NCI-H2081 treated with DMSO at 0.1 percent for 48 hours (cell line): ENCODE data around the gene LHX3.

Experiments used
- DNase-seq: peaks from one replicate; lab custom pipeline; 2025; lab: John Stamatoyannopoulos, UW

Gene LHX3

DNA sequence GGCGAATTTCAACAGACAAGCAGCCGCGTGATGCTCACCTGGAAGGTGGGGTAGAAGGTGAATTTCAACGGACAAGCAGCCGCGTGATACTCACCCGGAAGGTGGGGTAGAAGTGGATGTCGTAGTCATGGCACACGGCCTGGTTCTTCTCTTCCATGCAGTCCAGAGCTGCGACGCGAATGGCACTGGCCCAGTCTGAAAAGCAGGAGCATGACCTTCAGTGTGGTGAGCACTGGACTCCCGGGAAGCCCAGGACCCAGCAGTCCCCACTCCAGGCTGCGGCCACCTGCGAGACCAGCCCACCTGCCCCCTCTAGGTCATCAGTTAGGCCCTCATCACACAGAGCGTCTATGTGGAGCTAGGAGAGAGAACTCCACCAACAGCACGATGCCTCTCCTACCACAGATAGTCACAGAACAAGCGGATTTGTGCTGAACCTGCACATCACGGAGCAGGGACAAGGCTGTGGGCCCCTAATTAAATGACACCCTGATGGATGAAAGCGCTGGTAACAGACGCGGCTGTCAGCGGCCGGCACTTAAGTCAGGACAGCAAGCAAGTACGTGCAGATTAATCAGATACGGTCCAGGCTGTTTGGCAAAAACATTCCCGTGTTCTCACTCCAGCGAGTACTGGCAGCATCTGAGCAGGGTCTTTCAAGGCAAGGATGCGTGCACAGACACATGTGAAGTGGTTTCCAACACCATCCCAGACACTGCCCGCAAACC lies 21.9 kb upstream of the LHX3 start:
- no peak for DNase-seq

DNA sequence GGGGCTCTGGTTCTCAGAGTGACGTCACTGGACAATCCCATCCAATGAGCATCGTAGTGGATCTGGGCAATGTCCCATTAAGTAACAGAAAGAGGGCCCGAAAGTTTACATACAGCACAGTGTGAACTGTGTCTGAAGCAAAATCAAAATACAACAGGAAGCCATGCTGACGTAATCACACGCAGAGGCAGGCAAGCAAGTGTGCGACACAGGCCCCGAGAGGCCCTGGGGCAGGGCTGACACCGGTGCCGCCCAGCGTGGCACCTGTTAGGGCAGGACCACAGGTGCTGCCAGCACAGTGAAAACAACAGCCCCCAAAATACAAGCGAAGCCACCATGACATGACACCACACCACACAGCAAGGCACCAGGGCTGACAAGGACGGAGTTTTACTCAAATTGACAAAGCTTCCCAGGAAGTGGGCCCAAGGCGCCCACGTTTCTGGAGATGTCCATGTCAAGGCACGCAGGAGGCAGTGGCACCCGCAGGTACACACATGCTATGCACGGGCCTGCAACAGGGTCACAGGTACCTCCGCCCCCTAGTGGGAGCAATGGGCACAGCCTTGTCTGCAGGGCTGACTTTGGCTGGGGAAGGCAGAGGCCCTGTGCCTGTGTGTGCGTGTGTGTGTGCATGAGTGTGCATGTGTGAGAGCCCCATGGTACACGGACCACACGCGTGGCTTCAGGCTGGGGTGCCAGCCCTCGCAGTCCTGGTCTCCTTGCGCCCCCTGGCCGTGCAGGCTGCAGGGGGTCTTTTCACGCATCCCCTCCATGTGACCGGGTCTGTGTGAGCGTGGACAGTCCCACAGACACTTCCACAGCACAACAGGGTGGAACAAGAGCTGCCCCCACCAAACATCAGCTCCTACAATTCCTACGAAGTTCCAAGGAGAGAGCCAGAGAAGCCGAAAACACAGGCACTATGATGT lies 21.1 kb upstream of the LHX3 start:
- DNase-seq = no peak

DNA sequence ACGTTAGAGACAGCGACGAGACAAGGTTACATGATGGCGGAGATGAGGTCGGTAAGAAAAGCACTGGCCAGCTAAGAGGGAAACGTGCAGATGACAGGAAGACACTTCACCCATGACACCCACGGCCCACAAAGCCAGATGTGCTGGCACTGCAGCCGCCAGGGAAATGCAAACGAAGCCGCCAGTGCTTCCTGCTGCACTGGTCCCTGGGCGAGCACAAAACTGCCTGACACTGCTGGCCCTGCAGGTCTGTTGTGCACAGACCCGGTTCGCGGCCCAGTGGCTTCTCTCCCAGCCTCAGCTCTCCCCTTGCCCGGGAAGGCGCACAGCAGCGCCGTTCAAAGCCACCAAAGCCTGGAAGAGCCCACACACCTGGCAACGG lies 20.4 kb upstream of the LHX3 start:
- DNase-seq = no peak

DNA sequence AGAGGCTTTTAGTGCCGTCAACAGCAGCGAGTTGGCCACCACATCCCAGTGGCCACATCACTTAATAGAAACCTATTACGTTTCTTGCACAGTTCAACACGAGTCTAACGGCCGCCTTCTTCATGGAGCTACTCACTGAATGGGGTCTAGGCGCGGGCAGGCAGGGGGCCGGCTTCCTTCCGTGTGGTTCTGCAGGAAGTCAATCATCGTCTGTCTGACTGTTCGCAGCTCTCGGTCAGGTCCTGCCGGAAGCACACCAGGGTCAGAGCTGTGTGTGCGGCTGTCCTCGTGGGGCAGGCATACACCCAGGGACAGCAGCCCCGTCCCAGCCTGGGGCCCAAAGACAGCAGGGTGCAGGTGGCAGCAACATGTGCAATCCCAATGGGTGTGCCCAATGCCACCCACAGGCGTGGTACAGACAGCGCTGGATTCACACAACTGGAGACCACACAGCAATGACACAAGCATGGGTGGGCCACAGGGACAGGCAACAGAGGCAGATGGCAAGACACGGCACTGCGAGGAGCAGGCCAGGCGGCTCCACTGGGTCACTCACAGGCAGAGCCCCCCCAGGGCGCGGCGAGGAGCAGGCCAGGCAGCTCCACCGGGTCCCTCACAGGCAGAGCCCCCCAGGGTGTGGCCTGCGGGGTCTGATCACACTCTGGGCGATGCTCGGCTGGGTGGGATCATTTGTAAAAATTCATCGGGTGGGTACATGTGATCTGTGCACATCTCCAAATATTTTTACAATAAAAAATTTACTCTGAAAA lies 19.1 kb upstream of the LHX3 start:
- DNase-seq = no peak

DNA sequence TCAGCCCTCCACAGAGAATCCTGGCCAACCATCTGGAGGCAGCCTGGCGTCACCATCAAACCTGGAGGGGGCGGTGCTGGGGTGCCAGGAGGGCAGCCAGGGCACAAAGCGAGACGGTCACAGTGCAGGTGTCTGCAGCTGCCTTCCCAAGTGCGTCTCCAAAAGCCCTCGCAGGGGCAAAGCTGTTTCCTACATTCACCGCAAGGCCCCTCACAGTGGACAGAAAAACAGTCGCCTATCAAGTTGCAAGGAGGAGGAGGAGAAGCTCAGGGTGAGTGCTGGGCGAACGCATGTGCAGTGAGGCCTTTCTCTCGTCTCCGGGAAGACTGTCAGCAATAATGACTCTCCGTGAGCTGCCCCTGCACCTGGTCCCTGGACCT lies 18.0 kb upstream of the LHX3 start:
- no peak for DNase-seq

DNA sequence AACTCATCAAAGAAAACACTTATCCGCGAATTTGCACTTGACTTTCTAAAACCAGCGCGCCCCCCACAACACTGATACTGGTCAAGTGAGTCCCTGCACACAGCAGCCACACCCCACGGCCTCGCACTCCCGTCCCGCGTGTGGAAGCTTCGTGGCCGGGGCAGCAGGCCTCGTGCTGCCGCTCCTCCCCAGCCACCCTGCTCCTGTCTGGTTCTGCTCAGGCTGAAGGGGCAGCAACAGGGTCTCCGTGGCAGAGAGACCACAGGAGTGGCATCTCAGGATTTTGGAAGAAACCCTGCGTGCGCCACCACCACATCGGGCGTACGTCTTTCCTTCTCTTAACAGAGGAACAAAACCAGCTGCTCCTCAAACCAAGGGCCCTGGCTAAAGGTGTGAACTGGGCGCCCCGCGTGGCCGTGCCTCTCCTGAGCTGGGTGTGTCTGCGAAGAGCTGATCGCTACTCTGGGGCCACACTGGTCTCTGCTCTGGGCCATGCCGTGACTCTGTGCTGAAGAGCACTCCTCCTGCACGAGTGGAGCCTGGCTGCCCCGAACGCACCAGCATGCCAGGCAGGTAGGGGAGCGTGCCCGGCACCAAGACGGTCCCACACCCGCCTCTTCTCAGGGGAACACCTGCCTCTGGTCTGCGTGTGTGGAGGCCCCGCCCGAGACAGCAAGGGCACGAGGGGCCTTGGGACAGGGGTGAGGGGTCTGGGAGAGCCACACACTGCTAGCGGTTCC lies 17.4 kb upstream of the LHX3 start:
- DNase-seq = no peak

DNA sequence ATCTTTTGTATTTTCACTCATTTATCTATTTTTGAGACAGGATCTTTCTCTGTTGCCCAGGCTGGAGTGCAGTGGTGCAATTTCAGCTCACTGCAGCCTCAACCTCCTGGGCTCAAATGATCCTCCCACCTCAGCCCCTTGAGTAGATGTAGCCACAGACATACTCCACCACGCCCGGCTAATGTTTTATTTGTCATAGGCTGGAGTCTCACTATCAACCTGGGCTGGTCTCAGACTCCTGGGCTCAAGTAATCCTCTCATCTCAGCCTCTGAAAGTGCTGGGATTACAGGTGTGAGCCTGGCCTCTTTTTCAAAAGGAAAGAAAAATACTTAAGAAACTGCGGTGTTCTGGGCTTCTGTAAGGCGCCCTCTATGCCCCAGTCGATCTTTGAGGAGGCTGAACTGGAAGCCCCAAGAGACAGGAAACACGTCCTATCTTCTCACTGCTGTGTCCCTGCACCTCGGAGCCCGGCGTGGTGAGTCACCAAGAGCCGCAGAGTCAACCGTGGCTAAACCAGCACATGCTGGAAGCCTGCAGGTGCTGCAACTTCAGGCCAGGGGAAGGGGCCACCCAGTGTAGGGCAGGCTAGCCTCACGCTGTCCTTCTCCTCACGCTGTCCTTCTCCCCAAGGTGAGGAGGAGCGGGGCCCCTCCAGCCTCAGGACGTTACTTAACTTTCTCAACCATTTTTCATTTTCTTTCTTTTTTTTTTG lies 15.2 kb upstream of the LHX3 start:
- DNase-seq = no peak

DNA sequence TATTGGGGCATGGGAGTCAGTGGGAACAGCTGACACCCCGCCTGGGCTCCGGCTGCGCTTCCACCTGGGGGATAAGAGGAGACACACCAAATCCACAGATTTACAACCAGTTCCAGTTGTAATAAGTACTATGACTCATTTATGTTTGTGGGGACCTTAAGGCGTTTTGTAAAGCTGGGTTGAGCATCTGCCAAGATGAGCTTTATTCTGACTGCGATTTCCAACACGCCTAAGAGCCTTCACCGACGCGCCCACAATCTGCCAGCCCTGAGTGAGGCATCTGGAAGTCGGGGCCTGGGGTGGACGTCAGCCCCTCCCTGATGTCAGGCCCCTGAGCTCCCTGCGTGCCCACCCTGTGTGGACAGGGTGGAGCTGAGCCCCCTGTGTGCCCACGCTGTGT lies 14.3 kb upstream of the LHX3 start:
- no peak for DNase-seq

DNA sequence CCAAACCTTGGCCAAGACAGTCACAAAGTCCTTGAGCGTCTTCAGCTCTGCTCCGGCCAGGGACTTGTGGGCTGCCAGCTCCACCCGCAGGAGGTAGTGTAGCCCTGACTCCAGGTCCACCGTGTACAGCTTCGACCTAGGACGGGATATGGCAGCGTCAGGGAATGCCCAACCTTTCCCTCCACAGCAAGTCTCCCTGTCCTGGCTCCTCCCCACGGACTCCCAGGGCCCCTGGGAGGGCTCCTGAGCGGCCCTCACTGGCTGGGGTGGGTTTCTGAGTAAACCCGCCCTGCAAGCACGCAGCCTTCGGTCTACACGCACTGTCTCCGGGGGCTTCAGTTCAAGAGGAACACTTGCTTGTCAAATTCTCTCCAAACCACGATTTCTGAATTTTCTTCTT lies 13.7 kb upstream of the LHX3 start:
- DNase-seq = no peak

DNA sequence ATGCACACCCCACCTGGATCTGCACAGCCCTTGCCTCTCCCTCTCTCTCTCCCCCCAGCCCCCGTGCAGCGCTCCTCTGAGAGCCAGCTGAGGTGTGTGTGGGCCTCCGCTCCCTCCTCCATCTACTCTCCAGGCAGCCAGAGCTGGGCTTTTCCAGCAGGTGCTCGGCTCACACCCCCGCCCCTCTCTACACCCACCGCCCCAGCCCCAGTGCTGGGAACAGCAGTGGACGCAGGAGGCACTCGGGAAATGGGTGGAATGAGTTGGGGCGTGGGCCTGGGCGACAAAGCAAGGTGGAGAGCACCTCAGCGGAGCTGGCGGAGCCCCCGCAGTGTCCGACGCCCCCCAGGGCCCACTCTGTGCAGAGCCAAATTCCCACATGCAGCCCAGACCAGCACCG lies 13.3 kb upstream of the LHX3 start:
- DNase-seq = no peak

DNA sequence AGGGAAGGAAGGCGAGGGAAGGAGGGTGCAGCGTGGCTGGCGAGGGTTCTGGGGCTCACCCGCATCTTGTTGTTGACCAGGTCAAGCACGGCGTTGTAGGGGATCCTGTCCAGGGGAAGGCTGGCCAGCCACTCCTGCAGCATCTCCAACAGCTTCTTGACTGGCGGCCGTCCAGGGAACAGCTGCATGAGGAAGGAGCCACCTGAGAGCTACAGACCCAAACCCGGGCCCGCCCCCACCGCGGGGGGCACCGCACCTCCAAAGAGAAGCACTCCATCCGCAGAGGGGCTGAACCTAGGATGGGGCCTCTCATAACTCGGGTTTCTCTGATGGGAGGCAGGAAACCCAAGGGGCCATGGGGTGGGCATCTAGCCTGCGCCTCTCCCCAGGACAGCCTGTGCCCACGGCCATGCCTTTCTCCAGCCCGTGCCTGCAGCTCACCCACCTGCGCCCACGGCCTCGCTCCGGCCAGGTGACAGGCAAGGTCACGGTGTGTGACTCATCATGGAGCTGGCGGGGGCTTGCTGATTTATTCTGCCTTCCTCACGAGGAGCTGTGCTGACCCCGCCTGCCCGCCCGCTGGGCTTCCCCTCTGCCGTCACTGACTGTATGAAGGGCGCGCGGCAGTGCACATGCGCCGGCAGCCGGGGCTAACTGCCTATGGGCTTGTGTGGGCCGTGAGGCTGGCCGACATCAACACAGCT lies 11.8 kb upstream of the LHX3 start:
- DNase-seq = no peak

DNA sequence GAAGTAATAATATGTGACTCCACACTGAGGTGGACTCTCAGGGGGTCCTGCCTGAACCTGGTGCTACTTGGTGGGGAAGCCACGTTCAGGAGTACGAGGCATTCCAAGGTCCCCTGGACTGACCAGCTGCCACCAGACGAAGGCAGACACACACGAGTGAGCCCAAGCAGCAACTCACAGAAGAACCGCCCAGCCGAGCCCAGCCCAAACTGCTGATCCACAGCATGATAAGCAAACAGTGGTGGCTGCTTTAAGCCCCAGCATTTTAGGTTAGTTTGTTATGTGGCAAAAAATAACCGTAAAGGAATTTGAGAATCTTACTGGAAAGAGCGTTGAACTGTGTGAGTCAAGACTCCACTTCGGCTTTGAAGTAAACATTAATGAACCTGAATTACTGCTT lies 8.8 kb upstream of the LHX3 start:
- no peak for DNase-seq

DNA sequence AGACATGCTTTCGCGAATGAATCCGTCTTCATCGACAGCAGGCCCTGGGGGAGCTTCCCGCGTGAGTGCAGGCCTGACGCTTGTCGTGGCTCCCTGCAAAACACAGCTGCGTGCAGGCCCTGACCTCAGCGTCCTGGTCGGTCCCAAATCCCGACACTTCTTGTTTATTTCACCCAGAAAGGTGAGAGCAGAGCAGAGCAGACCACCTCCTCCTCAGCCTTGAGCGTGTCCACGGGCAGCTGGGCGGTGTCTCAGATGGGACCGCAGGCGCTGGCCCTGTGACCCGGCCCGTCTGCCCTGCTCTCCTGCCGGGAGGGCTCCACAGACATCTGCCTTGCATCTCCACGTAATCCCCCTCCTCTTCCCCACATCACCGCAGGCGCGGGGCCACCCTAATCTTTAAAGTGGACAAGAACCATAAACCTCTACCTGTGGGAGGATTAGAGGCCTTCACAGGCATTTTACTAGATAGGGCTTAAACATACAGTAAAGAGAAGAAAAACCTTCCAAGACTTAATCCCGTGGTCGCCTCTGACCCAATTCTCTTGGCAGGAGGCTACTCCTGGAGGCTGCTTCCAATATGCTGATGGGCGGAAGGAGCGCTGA lies 7.5 kb upstream of the LHX3 start:
- DNase-seq = no peak

DNA sequence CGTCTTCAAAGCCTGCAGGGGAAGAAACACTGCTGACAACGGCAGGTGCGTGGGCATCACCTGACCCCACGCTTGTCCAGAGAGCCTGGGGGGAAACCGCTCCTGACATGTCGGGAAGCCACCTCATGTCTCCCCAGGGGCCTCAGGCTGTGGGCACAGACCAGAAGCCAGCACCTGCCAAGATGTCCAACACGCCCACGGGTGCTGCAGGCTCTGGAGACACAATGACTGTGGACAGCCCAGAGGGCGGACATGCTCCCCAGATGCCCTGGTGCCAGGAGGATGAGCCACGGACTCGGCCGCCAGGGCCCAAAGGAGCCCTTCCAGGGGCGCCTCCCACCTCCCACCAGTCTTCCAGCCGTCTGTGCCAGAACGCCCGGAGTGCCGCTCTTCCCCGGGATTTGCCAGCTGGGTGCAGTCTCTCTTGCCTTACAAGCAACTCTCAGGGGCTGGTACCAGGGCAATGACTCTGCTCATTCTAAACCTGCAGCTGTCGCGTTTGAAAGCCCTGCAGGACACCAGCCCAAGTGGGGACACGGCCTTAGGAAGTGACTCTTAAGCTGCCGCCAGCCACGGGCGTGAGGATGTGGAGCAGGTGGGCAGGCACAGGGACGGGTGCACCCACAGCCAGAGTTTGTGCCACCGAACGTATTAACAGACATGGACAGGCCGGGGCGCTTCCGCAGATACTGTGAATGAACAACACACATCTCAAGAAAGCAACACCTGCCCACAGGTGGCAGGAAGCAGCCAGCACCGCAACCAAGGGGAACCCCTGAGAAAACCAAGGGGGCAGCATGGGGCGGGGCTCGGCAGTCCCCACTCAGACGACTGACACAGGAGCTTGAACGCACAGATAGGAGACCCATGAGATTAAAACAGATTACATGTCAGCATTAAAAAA lies 6.8 kb upstream of the LHX3 start:
- no peak for DNase-seq

DNA sequence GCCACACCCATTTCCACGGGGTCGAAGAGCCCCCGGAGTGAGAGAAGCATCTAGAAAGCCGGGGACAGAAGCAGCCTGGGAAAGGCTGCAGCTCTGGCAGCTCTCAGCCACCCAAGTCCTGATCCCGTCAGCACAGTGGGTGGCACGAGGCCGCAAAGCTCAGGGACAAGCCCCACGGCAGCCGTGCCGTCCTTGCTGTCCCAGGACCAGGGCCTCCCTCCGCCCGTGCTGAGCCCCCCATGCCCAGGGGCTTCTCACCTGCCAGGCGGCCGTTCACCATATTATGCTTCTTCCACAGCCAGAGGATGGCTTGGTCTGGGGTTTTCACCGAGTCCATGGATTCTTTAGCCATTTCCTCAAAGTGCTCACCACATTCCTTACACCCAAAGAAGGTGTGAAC lies 6.1 kb upstream of the LHX3 start:
- no peak for DNase-seq

DNA sequence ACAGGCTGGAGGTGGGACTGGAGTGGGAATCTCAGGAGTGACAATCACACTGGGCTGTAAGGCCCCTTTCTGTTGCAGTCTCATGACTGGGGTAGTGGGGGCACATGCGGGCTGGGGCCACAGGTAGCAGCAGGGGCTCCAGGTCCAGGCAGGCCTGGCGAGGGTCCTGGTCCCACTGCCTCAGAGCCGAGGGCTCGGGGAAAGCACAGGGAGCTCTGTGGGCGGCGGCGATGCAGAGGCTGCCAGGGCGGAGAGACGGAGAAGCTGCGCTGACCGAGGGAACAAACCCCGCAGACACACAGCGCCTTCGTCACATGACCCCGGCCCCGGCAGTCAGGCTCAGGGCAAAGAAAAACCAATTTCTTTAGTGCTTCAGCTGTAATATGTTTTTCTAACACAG lies 5.3 kb upstream of the LHX3 start:
- no peak for DNase-seq

DNA sequence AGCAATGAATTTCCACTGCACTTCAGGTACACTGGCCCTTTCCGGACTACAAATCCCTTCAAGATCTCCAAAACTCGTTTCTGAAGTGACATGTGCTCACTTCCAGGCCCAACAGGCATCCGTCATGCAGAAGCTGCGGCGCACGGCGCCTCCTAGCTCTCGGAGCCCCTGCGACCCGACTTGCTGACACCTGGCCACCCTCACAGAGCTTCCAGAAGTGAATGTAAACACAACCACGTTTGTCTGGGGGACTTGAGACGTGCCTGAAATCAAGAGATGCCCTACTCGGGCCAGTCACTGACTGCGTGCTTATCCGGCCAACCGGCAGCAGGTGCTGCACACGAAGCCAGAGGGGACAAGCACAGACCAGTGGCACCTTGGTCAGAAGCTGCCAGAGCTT lies 4.9 kb upstream of the LHX3 start:
- no peak for DNase-seq

DNA sequence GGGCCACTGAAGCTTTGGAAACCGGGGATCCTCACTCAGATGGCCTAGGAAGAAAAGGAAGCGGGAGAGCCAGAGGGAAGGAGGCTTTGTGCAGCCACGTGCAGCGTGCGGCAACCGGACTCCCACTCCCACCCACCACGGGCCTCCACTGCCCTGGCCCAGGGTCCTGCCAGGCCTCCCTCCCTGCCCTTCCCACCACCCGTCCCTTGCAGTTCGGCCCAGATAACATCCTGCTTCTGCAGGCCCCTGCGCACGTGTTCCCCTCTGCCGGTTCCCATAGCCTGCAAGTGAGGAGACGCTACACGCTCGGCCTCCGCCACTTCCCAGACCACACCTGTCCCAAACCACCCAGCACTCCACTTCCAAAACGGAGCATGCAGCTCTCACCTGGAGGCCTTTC lies 4.3 kb upstream of the LHX3 start:
- DNase-seq = no peak

DNA sequence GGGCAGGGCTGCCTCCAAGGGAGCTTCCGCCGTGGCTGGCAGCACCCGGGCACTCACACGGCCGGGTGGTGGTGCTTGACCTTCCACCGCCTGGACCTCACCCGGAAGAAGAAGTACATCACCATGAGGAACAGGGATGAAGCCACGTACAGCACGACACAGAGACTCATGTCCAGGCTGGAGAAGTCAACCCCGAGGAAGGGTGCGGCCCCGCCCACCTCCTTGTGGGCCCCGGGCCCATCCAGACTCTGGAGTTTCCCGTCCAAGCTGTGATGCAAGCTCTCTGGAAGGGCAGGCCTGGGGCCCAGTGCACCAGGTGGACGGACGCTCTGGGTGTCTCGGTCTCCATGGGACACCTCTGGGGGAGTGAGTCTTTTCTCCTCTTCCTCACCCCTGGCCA lies 3.7 kb upstream of the LHX3 start:
- no peak for DNase-seq
